ENCODE results near the gene DDX47.

Gene DDX47

DNA sequence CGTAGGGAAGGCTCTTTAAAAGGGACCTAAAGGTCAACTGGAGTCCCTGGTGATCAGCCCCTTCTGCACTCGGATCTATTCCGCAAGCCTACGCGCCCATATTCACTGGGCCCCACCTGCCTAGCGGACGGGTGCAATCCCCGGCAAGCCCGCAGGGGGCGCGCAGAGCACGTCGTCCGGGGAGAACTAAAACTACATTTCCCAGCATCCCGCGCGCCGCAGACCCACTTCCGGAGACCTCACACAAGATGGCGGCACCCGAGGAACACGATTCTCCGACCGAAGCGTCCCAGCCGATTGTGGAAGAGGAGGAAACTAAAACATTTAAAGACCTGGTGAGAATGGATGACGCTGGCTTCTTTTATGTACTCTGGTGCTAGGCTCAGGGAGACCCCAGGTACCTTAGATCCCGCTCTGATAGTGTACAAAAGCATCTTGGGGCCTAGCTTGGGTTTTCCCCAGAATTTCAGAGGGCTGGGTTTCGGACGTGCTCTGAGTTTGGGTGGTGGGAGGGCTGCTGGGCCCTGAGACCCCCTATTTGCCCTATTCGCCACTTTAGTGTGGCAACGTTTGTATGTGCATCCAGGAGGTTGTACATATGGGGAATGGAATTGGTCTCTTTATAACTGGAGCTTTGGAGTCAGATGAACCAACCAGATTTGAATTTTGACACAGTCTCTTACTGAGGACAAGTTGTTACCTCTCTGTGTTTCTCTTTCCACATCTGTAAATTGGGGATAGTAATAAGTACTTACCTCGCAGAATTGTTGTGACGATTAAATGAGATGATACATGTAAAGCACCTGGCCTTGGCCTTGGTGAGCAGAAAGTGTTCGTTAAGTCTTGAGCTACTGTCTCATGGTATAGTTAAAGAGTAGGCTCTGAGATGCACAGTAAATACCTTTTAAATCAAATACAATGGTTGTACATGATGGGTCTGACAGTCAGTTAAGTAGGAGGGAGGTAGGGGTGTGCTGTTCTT lies at the start of gene DDX47:
Gene DDX47 (plus strand): TSS at position 227 of the 982 bp plus-strand sequence. CDS start 22 bp downstream, at position 249.
- peak; percentile 93 to 96 for DNase-seq

DNA sequence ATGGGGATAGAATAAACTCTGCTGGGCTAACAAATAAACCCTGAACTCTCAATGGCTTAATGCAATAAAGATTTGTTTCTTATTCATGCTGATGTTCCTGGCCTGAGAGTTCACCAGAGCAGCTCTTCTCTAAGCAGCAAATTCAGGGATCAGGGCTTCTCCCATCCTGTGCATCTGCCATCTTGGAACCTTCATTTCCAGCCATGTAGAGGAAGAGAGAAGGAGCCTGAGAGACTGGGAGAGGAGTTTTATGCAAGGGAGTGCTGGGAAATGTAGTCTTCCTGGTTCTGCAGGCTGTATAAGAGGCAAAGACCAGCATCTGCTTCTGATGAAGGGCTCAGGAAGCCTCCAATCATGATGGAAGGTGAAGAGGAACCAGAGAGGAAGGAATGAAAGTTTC lies 48.3 kb upstream of the DDX47 start:
- no peak for DNase-seq

DNA sequence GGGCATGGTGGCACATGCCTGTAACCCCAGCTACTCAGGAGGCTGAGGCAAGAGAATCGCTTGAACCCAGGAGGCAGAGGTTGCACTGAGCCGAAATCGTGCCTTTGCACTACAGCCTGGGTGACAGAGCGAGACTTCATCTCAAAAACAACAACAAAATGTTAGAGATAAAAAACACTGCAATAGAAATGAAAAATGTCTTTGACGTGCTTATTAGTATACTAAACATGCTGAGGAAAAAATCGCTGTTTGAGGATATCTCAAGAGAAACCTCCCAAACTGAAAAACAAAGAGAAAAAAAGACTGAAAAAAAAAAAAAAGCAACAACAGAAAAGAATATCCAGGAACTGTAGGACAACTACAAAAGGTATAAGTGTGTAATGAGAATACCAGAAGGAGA lies 42.9 kb upstream of the DDX47 start:
- no peak for DNase-seq

DNA sequence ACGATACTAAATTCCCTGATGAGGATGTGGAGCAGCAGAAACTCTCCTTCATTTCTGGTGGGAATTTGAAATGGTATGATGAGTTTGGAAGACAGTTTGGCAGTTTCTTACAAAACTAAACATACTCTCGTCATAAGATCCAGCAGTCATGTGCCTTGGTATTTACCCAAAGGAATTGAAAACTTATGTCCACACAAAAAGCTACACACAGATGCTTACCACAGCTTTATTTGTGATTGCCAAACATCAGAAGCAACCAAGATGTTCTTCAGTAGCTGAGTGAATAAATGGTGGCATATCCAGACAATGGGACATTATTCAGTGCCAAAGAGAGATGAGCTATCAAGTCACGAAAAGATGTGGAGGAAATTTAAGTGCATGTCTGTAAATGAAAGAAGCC lies 38.4 kb upstream of the DDX47 start:
- no peak for DNase-seq

DNA sequence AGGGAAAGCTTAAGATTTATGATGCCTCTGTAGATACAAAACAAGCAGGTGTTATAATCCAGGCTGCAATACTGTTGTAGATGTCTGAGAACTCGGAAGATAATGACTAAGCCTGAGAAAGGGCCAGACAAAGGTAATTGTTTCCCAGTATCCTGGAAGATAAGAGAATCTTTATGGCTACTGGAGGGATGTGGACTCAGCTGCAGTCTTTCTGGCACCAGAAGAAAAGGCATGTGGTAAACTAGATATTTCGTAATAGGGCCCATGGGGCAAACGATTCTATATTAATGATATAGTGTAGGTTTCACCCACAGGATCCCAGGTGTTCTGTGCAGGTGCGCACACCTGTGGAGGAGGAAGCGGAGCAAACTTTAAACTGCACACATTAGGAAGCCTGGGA lies 36.9 kb upstream of the DDX47 start:
- DNase-seq = no peak

DNA sequence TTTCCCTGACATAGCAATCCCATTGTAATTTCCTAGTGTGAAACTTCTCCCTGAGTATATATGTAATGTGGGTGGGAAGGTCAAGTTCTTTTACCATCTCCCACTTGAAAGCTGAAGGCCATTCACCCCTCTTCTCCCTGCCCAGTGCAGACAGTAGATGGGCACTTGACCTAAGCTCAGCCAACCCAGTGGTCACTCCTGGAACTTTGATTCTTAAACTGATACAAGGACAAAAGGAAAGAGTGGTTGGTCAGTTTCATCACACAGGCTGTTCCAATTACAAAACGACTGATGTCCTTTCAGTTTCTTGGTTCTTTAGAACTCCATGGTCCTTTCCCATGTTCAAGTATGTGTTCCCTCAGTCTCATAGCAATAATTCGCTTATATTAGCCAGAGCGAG lies 36.1 kb upstream of the DDX47 start:
- no peak for DNase-seq

DNA sequence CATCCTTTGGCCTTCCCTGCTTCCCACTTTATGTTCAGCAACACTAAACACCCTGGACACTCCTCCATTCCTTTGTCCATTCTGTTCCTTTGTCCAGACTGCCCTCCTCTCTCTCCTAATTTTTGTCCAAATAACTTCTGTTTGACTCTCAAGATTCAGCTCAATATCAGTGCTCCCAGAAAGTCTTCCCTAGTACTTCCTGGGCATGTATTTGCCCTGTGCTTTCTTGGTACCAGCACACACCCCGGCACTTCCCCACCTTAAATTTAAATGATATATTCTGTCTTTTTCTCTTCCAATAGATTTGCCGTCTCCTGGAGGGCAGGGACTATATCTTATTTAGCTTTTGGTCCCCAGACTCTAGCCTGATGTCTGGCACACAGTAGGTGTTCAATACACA lies 34.1 kb upstream of the DDX47 start:
- DNase-seq = no peak

DNA sequence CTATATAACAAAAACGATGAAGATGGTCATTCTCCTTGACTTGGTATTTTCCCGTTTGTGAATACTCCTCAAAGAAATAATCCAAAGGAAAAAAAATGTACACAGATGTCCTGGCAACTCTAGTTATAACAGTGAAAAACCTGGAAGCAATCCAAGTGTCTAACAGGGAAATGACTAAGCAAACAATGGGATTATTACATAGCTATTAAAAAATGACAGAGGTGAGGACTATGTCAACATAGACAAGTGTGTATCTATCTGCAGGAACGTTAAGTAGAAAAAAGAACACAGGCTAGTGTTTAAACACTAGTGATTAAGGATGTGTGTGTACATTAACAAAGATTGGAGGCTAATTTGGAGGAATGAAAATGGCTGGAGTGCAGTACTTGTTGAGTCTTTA lies 33.6 kb upstream of the DDX47 start:
- DNase-seq = no peak

DNA sequence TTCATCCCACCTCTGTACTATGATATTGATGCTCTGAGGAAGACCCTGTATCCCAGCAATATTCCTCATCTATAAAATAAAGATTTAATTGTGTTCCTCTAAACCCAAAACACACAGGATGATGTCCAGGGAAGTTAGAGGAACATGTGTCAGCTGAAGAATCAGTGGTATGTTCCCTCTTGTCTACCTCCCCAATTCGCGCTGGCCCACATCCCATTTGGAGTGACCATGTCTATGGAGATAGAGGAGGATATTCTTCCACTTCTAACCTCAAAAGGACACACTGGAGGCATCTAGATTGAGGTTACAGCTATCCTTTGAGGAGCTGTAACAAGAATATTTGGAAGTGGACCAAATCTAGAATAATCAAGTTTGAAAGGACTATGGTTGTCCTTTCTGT lies 29.0 kb upstream of the DDX47 start:
- no peak for DNase-seq

DNA sequence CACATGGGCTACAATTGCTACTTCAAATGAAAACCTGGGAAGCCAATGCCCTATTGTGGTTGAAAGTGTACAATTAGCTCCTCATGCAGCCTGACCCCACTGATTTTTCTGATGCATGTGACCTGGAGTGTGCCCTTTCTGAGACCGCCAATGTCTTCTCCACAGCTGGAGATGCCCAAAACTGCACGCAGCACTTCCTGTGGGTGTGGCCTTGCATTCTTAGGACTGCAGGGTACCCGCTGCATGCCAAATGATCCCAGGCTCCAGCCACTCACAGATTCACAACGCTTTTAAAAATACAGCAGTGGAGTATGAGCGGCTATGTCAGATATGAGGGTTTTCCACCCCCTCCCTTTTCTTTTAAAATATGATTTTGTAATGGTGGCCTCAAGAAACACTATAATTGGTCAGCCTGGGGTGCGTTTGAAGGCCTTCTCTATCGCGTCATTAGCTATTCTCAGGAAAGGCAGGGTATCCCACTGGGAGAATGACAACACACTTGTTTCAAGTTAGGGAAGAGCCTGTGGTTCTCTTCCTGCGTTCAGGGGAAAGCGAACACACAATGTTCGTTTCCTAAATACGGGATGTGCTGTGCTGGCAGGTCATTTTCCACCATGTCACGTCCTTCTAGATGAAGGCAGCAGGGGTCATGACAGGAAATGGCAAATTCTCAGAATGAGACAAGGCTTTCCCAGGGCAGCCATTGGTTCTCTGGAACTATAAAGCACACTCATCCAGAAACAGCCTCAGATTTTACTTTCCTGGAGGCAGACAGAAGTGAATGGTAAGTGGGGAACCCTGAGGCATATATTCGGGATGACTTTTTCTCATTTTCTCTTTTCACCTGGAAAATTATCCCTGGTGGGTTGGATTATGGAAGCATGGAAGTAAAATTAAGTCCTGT lies 28.0 kb upstream of the DDX47 start, which contains the start of gene APOLD1:
Gene APOLD1 (plus strand): TSS at position 749 of the 904 bp plus-strand sequence. CDS start 33 bp downstream, at position 782.
- no peak for DNase-seq

DNA sequence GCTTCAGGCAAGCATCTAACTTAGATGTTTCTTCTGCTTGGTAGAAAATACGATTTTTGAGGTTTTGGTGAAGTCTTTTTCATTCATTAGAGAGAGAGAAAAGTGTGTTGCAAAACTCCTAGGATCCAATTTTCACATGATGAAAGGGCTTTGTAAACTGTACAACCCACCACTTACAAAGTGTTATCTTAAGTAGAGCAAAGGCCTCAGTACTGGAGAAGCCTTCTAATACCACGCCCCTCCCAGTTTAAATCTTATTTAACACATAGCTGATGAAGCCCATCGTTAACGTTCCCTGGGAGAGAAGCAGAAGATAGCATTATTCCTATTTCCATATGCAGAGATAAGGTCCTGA lies 26.8 kb upstream of the DDX47 start:
- no peak for DNase-seq

DNA sequence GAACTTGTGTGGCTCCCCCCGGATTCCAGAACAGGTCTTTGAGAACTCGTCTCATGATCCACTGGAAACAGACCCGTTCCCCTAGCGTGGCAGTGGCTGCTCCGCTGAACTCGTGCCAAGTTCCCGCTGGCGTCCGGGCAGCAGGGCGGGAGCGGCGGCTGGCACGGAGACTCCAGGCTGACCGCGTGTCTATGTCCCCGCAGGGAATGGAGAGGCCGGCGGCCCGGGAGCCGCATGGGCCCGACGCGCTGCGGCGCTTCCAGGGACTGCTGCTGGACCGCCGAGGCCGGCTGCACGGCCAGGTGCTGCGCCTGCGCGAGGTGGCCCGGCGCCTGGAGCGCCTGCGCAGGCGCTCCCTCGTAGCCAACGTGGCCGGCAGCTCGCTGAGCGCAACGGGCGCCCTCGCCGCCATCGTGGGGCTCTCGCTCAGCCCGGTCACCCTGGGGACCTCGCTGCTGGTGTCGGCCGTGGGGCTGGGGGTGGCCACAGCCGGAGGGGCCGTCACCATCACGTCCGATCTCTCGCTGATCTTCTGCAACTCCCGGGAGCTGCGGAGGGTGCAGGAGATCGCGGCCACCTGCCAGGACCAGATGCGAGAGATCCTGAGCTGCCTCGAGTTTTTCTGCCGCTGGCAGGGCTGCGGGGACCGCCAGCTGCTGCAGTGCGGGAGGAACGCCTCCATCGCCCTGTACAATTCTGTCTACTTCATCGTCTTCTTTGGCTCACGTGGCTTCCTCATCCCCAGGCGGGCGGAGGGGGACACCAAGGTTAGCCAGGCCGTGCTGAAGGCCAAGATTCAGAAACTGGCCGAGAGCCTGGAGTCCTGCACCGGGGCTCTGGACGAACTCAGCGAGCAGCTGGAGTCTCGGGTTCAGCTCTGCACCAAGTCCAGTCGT lies 26.2 kb upstream of the DDX47 start:
- peak; percentile 79 to 84 for DNase-seq

DNA sequence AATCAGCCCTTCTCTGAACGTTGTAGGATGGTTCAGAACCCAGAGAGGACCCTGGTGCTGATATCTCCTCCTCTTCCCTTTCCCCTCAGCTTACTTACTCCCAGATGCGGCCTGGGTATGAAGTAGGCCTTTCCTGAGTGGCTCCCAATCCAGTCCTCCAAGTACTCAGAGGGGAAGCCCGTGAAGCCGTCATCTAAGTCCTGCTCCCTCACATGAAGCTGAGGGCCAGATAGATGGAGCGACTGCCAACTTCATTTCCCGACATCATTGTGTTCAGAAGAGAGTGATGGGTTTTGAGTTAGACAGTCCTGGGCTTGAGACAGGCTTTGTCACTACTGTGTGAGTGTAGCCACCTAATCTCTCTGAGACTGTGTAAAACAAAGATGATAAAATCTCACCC lies 25.0 kb upstream of the DDX47 start:
- DNase-seq = no peak

DNA sequence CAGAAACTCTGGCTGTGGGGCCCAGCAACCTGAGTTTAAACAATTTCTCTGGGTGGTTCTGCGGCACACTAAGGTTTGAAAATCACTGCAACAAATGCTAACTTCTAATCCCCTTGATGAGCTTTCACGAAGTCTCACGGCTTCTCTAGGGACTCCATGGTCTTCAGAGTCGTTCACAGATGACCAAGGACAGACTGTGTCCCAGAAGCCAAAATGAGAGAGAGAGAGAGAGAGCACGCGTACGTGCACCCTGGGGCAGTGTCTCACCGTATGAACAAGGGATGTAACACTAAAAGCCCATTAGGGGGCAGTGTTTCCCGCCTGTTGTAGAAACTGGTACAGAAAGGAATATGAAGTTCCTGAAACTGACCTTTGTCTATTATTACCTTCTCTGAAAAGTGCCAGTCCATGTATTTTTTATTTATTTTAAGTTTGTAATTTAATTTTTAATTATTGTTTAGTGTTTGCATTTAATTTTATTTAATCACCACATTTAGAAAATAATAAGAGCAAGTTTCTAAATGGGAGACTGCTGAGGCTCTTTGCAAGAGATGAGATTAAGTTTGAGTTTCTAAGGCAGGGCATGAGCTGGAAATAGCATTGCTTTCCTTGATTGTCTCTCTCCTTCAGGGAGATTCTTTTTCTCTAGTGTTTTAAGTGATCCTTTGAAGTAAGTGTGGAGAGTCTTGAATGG lies 24.3 kb upstream of the DDX47 start:
- peak; percentile 77 to 80 for DNase-seq

DNA sequence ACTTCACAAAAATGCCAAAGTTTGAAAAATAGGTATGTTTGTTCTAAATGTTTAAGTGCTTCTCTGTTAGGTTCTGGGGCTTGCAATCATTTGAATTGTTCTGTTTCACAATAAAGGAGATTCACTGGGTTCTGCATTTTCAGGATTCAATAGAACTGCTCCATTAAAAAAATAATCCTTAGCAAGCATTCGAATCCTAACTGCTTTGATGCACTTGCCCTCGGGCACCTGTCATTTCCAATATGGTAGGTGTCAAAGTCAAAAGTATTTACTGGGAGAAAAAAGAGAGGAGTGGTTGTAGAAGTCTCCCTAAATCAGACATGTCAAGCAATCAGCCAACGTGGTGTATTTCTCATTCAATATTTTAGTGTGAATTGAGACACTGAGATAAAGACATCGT lies 22.2 kb upstream of the DDX47 start:
- DNase-seq = no peak

DNA sequence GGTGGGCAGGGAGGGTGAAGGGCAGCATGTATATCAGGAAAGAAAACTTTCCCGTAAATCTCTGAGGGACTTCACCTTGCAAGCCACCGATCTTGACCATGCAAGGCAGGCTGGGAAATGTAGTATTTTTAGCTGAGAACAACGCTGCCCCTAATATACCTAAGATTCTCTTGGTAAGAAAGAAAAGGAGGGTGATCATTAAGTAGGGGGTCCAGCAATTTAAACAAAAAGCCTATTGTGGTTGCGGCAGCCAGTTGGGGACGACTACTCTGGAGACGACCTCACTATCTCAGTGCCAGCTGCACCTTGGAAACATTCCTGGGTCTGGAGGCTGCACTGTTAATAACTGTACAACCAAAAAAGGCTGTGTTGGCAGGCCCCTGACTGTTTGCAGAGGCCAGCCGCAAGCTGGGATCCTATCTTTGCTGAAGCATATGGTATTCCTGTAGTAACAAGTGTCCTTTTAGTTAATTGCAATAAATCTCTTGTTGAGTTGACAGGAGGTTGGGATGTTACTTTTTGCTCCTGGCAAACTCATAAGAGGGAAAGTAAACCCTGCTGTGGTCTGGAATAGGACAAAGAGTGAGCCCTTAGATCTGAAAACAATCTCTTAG lies 21.3 kb upstream of the DDX47 start:
- DNase-seq = no peak

DNA sequence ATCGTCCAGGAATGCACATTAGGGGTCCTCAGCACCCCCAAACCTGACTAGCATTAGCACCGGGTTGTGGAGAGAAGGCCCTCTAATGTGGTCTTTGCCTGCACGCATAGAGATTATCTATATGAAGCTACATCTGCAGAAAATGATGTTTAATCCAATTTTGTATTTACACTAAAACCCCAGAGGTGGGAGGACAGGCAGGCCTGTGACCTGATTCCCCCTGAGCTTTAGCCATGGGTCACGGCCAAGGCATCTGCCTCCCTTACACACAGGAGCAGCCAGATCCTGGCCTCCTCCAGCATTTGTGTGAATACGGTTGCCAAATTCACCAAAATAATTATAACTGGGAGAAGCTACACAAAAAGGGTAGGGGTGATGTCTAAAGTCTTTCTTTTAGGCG lies 20.7 kb upstream of the DDX47 start:
- DNase-seq = no peak

DNA sequence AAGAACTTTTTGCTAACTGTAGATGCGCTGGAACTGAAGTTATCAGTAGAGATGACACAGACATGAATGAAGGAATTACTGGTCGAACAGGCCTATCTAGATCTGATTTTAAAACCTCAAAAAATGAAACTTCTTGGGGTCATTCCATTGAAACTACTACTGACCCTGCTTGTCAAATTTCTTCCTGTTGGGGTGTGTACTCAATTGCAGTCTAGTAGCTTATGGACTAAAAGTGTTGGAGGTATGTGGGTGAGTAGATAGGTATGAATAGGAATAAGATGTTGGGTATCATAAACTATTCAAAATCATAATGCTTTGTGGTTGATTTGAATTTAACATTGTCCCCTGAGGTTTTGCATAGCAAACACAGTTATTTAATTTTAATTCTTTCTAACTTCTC lies 18.5 kb upstream of the DDX47 start:
- DNase-seq = no peak

DNA sequence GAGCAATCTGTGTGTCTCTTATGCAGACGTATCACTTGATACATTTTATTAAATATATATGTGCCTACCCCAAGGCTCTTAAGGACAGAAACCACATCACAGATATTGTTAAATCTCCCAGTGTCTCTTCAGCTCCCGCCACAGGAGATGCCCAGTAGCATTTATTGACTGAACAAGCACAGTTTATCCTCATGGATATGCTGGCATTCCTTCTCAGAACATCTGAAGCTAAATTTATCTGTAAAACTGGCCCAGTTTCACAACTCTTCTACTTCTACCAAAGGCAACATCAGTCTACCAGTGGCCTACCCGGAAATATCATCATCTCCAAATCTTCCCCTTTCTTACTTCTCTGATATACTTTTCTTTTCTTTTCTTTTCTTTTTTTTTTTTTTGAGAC lies 17.0 kb upstream of the DDX47 start:
- no peak for DNase-seq

DNA sequence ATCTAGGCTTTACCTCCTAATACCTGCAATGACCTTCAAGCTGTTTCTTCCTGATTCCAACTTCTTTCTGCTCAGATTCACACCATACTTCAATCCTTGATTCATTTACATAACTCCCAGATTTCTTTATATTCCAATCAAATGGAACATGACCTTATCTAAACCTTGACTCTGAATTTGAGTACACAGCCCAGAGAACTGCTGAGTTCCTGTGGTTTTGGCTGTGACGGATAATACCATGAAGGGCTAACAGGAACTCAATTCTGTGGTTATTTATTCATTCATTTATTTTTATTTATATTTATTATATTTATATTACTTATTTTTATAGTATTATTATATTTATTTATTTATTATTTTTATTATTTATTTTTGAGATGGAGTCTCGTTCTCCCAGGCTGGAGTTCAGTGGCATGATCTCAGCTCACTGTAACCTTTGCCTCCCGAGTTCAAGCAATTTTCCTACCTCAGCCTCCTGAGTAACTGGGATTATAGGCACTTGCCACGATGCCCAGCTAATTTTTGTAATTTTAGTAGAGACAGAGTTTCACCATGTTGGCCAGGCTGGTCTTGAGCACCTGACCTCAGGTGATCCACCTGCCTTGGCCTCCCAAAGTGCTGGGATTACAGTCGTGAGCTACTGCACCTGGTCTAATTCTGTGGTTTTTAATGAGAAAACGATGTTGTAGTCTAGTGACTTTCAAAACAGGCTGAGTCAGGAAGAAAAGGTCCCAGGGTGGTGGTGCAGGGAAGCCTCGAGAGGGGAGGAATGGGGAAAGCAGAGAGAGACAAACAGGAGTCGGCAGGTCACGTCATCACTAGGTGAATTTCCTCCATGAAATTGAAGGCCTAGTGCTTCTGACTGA lies 16.0 kb upstream of the DDX47 start:
- no peak for DNase-seq

DNA sequence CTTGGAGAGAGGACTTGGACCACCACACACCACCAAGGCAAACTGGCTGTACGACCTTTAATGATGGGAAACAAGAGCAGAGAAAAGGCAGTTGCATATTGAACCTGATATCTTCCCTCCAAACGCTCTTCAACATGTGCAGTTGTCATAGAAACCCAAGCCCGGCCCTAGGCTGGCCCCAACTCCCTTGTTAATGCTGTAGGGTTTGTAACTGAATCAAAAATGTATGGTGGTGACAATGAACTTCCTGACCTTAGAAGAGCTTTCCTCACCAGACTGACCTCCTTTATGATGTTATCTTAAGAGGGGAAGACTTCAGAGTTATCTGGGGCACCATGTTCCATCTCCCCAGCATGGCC lies 15.4 kb upstream of the DDX47 start:
- DNase-seq = no peak
